Duodenal mucosa (tissue), 2 donors: ENCODE measurements around the gene FTO.

Experiments used
- H3K27ac ChIP-seq: one replicate; pipeline ENCODE4 v1.7.0; 2013; ENCODE audit warnings: low read depth, low read length
- H3K27me3 ChIP-seq, 2 donors: one replicate each; pipeline ENCODE4 v1.7.0; 2013; ENCODE audit warnings: low read length in 2 of 2, control low read depth in 1 of 2; ENCODE audit not compliant: insufficient read depth in 2 of 2, control insufficient read depth in 1 of 2
- H3K36me3 ChIP-seq, 2 donors: one replicate each; pipeline ENCODE4 v1.7.0; 2013; ENCODE audit warnings: low read length in 2 of 2, control low read depth in 1 of 2; ENCODE audit not compliant: insufficient read depth in 2 of 2, control insufficient read depth in 1 of 2
- H3K4me1 ChIP-seq, 2 donors: one replicate each; pipeline ENCODE4 v1.7.0; 2013; ENCODE audit warnings: low read length in 2 of 2, control low read depth in 1 of 2; ENCODE audit not compliant: insufficient read depth in 2 of 2, control insufficient read depth in 1 of 2
- H3K4me3 ChIP-seq, 2 donors: one replicate each; pipeline ENCODE4 v1.7.0; 2013; ENCODE audit warnings: low read length in 2 of 2, low read depth in 1 of 2
- H3K9ac ChIP-seq, 2 donors: one replicate each; pipeline ENCODE4 v1.7.0; 2013; ENCODE audit warnings: low read length in 2 of 2, low read depth in 1 of 2
- H3K9me3 ChIP-seq, 2 donors: one replicate each; pipeline ENCODE4 v1.7.0; 2013; ENCODE audit warnings: low read length in 2 of 2, control low read depth in 1 of 2; ENCODE audit not compliant: control insufficient read depth in 1 of 2

The FTO gene

DNA sequence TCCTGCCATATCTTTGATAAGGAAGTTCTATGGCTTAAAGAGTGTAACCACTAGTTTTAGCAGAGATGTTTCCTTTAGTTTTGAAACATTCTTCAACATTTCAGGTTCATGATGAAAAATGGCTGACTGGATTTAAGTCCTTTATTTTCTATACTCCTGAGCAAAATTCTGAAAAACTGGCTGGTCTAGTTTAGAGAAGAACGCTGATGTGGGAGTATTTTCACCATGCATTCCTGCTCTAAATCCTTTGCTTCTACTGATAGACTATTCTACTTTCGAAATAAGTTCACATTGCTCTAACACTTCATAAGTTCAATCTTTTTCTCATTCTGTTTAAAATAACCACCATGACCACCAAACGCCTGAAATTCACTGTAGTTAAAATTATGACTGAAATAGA, 281.9 kb downstream of the FTO start:
- Histone ChIP-seq H3K9ac (no peak overlapping the region), H3K4me3 (no peak overlapping the region), H3K9me3 (no peaks in the 10 kb centered on the region), H3K4me1 (peaks cover 0 to 1% of the 10 kb centered on the region in 2 donors), H3K27ac (no peak overlapping the region), H3K36me3 (no peaks in the 10 kb centered on the region), H3K27me3 (no peaks in the 10 kb centered on the region)

DNA sequence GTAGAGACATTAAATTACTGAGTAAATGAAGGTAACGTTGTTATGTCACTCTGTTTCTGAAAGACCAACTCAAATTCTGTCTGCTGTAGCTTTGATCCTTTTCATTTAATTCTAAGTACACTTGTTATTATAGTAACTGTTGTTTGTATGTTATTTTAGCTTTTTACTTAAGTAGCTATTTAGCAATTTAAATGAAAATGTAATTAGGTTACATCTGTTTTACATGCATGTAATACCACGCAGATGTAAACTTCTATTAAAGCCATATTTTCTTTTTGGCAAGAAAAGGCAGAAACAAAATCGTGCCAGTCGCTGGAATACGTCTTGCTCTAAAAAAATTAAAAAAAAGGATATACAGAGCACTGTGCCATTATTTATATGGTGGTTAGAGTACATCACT, 282.8 kb downstream of the FTO start:
- peaks cover 7 to 10% of the 10 kb centered on the region in 2 donors for H3K4me1 ChIP-seq
- H3K27me3 ChIP-seq: no peaks in the 10 kb centered on the region
- no peak overlapping the region for H3K4me3 ChIP-seq
- no peaks in the 10 kb centered on the region for H3K9me3 ChIP-seq
- no peak overlapping the region for H3K27ac ChIP-seq
- no peak overlapping the region for H3K9ac ChIP-seq
- no peaks in the 10 kb centered on the region for H3K36me3 ChIP-seq

DNA sequence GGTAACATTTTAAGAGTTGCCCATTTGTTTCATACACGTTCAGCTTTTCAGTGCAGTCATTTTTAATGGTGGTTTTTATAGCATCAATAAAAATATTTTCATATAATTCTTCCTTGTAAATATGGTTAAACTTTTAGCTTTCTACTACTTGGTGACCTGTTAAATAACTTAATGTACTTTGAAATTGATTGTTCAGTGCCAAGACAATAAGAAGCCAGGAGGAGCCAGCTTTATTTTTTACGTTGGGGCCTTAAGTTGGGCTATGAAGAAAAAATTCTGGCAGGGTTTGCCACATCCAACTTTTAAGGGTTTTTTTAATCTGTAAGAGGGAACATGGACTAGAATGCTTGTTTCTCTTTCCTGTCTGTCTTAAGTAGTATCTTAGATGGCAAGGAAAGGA, 284.2 kb downstream of the FTO start:
- Histone ChIP-seq H3K27ac (no peak overlapping the region), H3K4me1 (peaks cover 10 to 15% of the 10 kb centered on the region in 2 donors), H3K27me3 (no peaks in the 10 kb centered on the region), H3K36me3 (no peaks in the 10 kb centered on the region), H3K9ac (no peak overlapping the region), H3K4me3 (no peak overlapping the region), H3K9me3 (no peaks in the 10 kb centered on the region)

DNA sequence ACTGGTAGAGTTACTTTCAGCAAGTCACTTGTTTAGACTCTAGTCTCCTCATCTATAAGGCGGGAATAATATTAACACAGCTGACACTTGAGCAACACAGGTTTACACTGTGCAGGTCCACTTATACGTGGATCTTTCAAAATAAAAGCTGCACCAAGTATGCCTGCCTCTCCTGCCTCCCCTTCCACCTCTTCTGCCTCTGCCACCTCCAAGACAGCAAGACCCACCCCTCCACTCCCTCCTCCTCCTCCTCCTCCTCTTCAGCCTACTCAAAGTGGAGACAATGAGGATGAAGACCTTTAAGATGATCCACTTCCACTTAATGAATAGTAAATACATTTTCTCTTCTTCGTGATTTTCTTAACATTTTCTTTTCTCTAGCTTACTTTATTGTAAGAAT, 285.6 kb downstream of the FTO start:
- Histone ChIP-seq H3K9ac (no peak overlapping the region), H3K4me3 (no peak overlapping the region), H3K36me3 (no peaks in the 10 kb centered on the region), H3K4me1 (peaks cover 10 to 15% of the 10 kb centered on the region in 2 donors), H3K9me3 (no peaks in the 10 kb centered on the region), H3K27ac (no peak overlapping the region), H3K27me3 (no peaks in the 10 kb centered on the region)

DNA sequence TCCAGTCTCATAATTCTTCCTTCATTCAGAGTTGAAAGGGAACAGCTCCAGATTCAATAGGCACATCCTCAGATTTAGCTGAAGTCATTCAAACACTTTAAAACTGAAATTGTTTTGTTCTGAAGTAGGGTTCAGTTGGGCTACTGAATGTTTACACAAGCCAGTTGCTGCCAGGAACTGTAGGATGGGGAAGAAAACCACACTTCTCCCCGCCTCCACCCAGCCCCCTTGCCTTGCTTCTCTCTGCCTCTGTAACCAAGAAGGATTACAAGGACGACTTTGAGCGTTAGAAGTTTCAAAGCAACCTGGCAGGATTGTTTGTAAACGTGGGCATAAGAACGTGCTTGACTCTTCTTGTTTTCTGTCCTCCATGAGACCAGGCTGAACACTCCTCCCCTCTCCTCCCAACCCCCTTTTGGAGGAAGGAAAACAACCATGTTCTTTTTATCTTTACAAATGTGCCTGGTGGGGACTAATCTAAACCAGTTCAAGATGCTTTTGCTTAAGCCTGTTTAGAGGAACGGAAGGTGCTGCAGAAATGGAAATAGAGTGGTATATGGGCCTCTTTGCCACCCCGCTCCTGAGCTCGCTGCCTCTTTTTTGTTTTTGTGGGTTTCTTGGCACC, 287.9 kb downstream of the FTO start:
- Histone ChIP-seq H3K36me3 (no peaks in the 10 kb centered on the region), H3K27ac (no peak overlapping the region), H3K9ac (no peak overlapping the region), H3K9me3 (no peaks in the 10 kb centered on the region), H3K4me3 (no peak overlapping the region), H3K27me3 (no peaks in the 10 kb centered on the region), H3K4me1 (peaks cover 10 to 15% of the 10 kb centered on the region in 2 donors)

DNA sequence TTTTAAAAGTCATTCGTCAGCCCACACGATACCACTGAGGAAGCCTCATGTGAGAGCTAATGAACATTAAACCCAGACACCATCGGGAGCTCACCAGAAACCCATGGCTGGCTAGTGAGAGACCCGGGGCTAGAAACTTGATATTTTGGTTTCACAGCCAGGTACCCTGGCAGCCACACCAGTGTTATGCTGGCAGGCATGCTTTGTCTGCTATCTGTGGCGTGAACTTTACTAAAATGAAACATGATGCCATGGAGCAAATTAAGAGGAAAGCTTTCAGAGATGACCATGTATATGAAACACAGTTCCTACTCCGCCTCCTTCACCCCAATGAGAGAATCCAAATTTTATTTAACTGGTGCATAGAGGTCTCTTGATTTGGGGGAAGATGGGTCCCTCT, 291.4 kb downstream of the FTO start:
- H3K36me3 ChIP-seq: no peaks in the 10 kb centered on the region
- H3K27ac ChIP-seq: no peak overlapping the region
- no peak overlapping the region for H3K9ac ChIP-seq
- H3K4me3 ChIP-seq: no peak overlapping the region
- peaks cover 10 to 15% of the 10 kb centered on the region in 2 donors for H3K4me1 ChIP-seq
- no peaks in the 10 kb centered on the region for H3K9me3 ChIP-seq
- no peaks in the 10 kb centered on the region for H3K27me3 ChIP-seq

DNA sequence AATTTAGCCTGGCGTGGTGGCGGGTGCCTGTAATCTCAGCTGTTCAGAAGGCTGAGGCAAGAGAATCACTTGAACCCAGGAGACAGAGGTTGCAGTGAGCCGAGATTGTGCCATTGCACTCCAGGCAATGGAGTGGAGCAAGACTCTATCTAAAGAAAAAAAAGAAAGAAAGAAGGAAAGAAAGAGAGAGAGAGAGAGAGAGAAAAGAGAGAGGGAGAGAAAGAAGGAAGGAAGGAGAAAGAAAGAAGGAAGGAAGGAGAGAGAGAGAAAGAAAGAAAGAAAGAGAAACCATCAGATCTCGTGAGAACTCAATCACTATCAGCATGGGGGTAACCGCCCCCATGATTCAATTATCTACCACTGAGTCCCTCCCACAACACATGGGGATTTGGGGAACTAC, 293.0 kb downstream of the FTO start:
- no peaks in the 10 kb centered on the region for H3K27me3 ChIP-seq
- no peaks in the 10 kb centered on the region for H3K9me3 ChIP-seq
- H3K27ac ChIP-seq: no peak overlapping the region
- H3K4me3 ChIP-seq: no peak overlapping the region
- H3K4me1 ChIP-seq: peaks cover 2 to 5% of the 10 kb centered on the region in 2 donors
- H3K36me3 ChIP-seq: no peaks in the 10 kb centered on the region
- H3K9ac ChIP-seq: no peak overlapping the region

DNA sequence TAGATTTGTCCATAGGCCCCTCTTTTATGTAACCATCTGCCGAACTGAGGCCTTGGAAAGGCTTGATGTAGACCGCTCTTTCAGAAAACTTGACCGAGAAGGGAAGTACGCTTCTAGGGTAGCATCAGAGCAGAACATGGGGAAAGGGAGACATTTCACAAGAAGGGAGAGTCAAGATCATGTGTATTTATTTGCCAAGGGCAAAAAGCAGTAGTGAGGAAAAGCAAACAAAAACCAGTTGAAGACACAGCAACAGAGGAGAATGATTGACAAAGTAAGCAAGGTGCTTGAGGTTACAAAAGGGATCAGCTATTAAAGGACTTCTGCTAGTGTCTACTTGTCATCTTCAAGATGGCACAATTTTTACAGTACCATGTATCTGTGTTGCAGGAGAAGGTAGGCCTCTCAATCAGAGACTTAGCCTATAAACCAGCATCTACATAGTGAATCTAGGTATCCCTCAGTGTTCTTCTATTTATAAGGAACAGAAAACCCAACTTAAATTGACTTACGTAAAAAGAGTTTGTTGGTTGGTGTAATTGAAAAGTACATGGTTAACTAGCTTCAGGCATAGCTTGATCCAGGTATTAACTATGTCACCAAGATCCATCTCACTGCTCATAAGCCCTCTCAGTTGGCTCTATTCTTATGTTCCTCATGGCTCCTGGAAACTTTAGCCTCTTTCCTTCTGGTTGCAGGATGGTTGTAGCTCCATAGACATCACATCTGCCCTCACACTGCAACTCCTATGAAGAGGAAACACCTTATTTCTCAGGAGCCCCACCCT, 294.3 kb downstream of the FTO start:
- H3K4me1 ChIP-seq: no peaks in the 10 kb centered on the region
- H3K9ac ChIP-seq: no peak overlapping the region
- no peaks in the 10 kb centered on the region for H3K27me3 ChIP-seq
- no peak overlapping the region for H3K4me3 ChIP-seq
- no peak overlapping the region for H3K27ac ChIP-seq
- H3K36me3 ChIP-seq: no peaks in the 10 kb centered on the region
- no peaks in the 10 kb centered on the region for H3K9me3 ChIP-seq

DNA sequence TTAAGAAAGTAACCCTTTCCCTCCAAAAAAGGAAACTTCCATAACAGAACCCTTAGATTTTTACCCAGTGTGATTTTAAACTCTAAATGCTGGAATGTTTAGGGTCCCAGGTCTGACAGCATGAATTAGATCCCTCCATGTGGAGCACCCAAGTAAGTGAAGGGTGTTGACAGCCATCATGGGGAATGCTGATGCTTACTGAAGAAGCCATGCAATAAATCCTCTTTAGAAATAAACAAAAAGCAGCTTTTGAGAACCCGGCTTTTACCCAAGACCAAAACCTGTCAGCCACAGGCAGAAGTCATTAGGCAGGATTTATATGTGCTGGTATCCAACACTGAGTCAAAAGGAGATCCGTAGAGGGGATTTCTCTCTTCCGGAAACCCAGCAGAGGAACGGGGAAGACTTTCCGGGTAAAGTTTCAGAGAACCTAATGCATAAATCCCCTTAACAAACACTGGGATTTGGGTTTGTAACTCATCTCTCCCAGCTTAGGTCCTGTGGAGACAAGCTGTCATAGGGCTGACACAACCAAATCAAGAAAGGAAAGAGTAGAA, 295.1 kb downstream of the FTO start:
- H3K27ac ChIP-seq: no peak overlapping the region
- no peaks in the 10 kb centered on the region for H3K36me3 ChIP-seq
- no peaks in the 10 kb centered on the region for H3K4me1 ChIP-seq
- no peaks in the 10 kb centered on the region for H3K27me3 ChIP-seq
- H3K4me3 ChIP-seq: no peak overlapping the region
- no peak overlapping the region for H3K9ac ChIP-seq
- no peaks in the 10 kb centered on the region for H3K9me3 ChIP-seq

DNA sequence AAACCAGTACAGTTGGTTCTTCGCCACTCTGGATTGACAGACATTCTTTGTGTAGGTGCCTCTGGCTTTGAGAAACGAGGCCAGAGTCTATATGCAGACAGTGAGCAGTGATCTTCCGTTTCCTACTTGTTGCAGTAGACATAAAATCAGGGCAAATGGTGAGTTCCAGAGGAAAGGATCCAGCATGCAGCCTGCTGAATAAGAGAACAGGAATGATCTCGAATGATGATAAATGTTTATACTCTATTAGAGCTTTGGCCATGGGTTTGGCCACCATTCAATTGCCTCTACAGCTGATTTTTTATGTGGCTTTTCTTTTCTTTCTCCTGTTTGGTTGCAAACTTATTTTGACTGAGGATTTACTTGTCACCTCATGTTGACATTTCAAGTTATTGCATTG, 295.9 kb downstream of the FTO start:
- H3K27me3 ChIP-seq: no peaks in the 10 kb centered on the region
- H3K36me3 ChIP-seq: no peaks in the 10 kb centered on the region
- H3K4me1 ChIP-seq: no peaks in the 10 kb centered on the region
- H3K4me3 ChIP-seq: no peak overlapping the region
- H3K27ac ChIP-seq: no peak overlapping the region
- H3K9ac ChIP-seq: no peak overlapping the region
- no peaks in the 10 kb centered on the region for H3K9me3 ChIP-seq
